ENCODE data around the gene AFF3.

The AFF3 gene

GRCh38 chr2:100066246-100066645 lies 76.1 kb downstream of the AFF3 start:
- TF ChIP-seq CTCF (IDR thresholded peaks at IDR 0.05; ENCODE audit: insufficient read depth, low read depth, low read length, missing control alignments) = no peak
- no peak overlapping the region for H3K4me3 ChIP-seq (ENCODE audit: low read length)
- DNase-seq (ENCODE audit: low read depth) = no peak

- no peak for TF ChIP-seq CTCF (IDR thresholded peaks at IDR 0.05; ENCODE audit: insufficient read depth, low read depth, low read length, missing control alignments)
- no peak for DNase-seq (ENCODE audit: low read depth)
- H3K4me3 ChIP-seq (ENCODE audit: low read length) = no peak overlapping the region
Observed at GRCh38 chr2:100064592-100065428, 77.6 kb downstream of the AFF3 start.

- no peak for DNase-seq (ENCODE audit: low read depth)
- TF ChIP-seq CTCF (IDR thresholded peaks at IDR 0.05; ENCODE audit: insufficient read depth, low read depth, low read length, missing control alignments) = no peak
- H3K4me3 ChIP-seq (ENCODE audit: low read length) = no peak overlapping the region
Observed at GRCh38 chr2:100064165-100064564, 78.2 kb downstream of the AFF3 start.

- no peak overlapping the region for H3K4me3 ChIP-seq (ENCODE audit: low read length)
- no peak for DNase-seq (ENCODE audit: low read depth)
- no peak for TF ChIP-seq CTCF (IDR thresholded peaks at IDR 0.05; ENCODE audit: insufficient read depth, low read depth, low read length, missing control alignments)
Observed at GRCh38 chr2:100063459-100063953, 78.9 kb downstream of the AFF3 start.

- DNase-seq (ENCODE audit: low read depth) = no peak
- H3K4me3 ChIP-seq (ENCODE audit: low read length) = no peak overlapping the region
- no peak for TF ChIP-seq CTCF (IDR thresholded peaks at IDR 0.05; ENCODE audit: insufficient read depth, low read depth, low read length, missing control alignments)
Observed at GRCh38 chr2:100062336-100062735, 80.1 kb downstream of the AFF3 start.

- no peak overlapping the region for H3K4me3 ChIP-seq (ENCODE audit: low read length)
- no peak for DNase-seq (ENCODE audit: low read depth)
- TF ChIP-seq CTCF (IDR thresholded peaks at IDR 0.05; ENCODE audit: insufficient read depth, low read depth, low read length, missing control alignments) = no peak
Observed at GRCh38 chr2:100060875-100061274, 81.5 kb downstream of the AFF3 start.

- no peak overlapping the region for H3K4me3 ChIP-seq (ENCODE audit: low read length)
- no peak for DNase-seq (ENCODE audit: low read depth)
- TF ChIP-seq CTCF (IDR thresholded peaks at IDR 0.05; ENCODE audit: insufficient read depth, low read depth, low read length, missing control alignments) = no peak
Observed at GRCh38 chr2:100059638-100060037, 82.8 kb downstream of the AFF3 start.
